Measurements from ENCODE around the gene TFPT.

Gene TFPT

DNA sequence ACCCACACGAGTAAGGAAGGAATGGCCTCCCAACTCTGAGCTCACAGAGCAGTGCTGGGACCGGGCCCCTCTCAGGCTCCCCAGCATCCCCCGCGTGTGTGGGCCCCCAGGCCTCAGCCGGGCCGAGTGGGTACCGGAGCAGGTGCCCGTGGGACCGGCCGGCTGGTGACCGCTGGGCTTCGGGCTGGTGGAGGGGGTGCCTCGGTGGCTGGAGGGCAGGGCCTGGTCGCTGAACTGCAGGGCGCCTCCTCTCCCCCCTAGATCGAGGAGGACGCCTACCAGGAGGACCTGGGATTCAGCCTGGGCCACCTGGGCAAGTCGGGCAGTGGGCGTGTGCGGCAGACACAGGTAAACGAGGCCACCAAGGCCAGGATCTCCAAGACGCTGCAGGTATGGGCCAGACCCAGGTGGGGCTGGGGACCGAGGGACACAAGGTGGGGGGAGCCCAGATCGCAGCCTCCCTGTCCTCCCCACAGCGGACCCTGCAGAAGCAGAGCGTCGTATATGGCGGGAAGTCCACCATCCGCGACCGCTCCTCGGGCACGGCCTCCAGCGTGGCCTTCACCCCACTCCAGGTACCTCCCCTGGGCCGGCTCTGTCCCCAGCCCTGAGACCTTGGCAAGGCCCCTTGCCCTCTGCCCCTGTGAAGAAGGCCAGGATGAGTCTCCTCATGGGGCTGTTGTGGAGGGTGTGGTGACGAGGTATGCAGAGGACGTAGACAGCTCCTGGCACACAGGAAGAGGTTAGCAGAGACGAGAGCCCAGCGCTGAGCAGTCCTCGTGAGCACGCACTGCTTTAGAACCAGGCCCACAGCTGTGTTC lies 13.5 kb upstream of the TFPT start:
- Histone ChIP-seq H3K27ac (ENCODE audit: low read depth, low read length, poor library complexity, severe bottlenecking) (no peak overlapping the region), H3K36me3 (ENCODE audit: insufficient read depth, low read length) (peaks cover 70% of the 10 kb centered on the region), H3K27me3 (ENCODE audit: insufficient read depth, low read length) (no peaks in the 10 kb centered on the region)

GRCh38 chr19:54128441-54128725 lies 12.9 kb upstream of the TFPT start:
- Histone ChIP-seq H3F3A (ENCODE audit: insufficient read depth, low read length) (no peaks in the 10 kb centered on the region), H3K27me3 (ENCODE audit: insufficient read depth, low read length) (no peaks in the 10 kb centered on the region), H3K9ac (ENCODE audit: low read length) (no peak overlapping the region), H3K4me2 (ENCODE audit: low read length) (no peak overlapping the region), H3K4me3 (ENCODE audit: low read depth, low read length, poor library complexity, severe bottlenecking) (no peak overlapping the region), H4K20me1 (ENCODE audit: insufficient read depth, low read length) (no peaks in the 10 kb centered on the region), H3K27ac (ENCODE audit: low read depth, low read length, poor library complexity, severe bottlenecking) (no peak overlapping the region), H3K79me2 (ENCODE audit: insufficient read depth, low read length) (no peaks in the 10 kb centered on the region), H3K9me3 (ENCODE audit: low read length) (no peaks in the 10 kb centered on the region), H3K4me1 (ENCODE audit: insufficient read depth, low read length, severe bottlenecking) (no peaks in the 10 kb centered on the region), H3K9me2 (ENCODE audit: low read depth, low read length) (no peaks in the 10 kb centered on the region), H3K36me3 (ENCODE audit: insufficient read depth, low read length) (peaks cover 76% of the 10 kb centered on the region), H2AFZ (ENCODE audit: low read length) (no peak overlapping the region)
- no peak for TF ChIP-seq EZH2 (IDR thresholded peaks at IDR 0.05; ENCODE audit: borderline replicate concordance, low read length)
- no peak for TF ChIP-seq CTCF (IDR thresholded peaks at IDR 0.05; ENCODE audit: low read length)

More for the DNA sequence above, 13.5 kb upstream of the TFPT start:
- H4K20me1 ChIP-seq (ENCODE audit: insufficient read depth, low read length) = no peaks in the 10 kb centered on the region
- no peak overlapping the region for H3K4me3 ChIP-seq (ENCODE audit: low read depth, low read length, poor library complexity, severe bottlenecking)
- no peak for TF ChIP-seq CTCF (IDR thresholded peaks at IDR 0.05; ENCODE audit: low read length)
- TF ChIP-seq EZH2 (IDR thresholded peaks at IDR 0.05; ENCODE audit: borderline replicate concordance, low read length) = no peak
- no peak overlapping the region for H2AFZ ChIP-seq (ENCODE audit: low read length)
- H3K9me2 ChIP-seq (ENCODE audit: low read depth, low read length) = no peaks in the 10 kb centered on the region
- H3K4me1 ChIP-seq (ENCODE audit: insufficient read depth, low read length, severe bottlenecking) = no peaks in the 10 kb centered on the region
- H3K4me2 ChIP-seq (ENCODE audit: low read length) = no peak overlapping the region
- H3K9ac ChIP-seq (ENCODE audit: low read length) = no peak overlapping the region
- no peaks in the 10 kb centered on the region for H3F3A ChIP-seq (ENCODE audit: insufficient read depth, low read length)
- no peaks in the 10 kb centered on the region for H3K79me2 ChIP-seq (ENCODE audit: insufficient read depth, low read length)
- no peaks in the 10 kb centered on the region for H3K9me3 ChIP-seq (ENCODE audit: low read length)

DNA sequence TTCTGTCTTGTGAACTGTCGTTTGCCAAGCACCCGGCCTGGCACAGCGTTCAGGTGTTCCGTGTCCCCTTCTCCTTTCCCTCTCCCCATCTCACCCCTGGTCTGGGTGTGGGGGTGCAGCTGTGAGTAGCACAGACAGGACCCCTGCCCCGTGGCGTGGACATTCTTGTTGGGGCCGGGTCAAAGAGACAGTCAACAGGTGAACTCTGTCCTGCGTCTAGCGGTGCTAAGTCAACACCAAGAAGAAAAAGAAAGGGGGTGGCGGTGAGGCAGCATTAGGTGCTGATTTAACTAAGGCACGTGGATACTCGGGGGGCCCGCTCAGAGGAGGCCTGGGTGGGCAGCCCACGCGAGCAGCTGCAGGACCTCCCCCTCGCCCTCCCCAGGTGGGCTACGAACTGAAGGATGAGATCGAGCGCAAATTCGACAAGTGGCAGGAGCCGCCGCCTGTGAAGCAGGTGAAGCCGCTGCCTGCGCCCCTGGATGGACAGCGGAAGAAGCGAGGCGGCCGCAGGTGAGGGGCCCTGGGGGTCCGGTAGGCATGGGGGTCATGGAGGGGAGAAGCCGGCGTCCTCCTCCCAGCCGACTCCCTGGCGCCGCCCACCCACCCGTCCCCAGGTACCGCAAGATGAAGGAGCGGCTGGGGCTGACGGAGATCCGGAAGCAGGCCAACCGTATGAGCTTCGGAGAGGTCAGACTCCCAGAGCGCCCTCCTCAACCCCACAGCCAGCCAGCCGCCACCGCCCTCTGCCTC lies 12.4 kb upstream of the TFPT start:
- no peaks in the 10 kb centered on the region for H3K27me3 ChIP-seq (ENCODE audit: insufficient read depth, low read length)
- H3K9me2 ChIP-seq (ENCODE audit: low read depth, low read length) = no peaks in the 10 kb centered on the region
- TF ChIP-seq EZH2 (IDR thresholded peaks at IDR 0.05; ENCODE audit: borderline replicate concordance, low read length) = no peak
- no peak for TF ChIP-seq CTCF (IDR thresholded peaks at IDR 0.05; ENCODE audit: low read length)
- H3F3A ChIP-seq (ENCODE audit: insufficient read depth, low read length) = no peaks in the 10 kb centered on the region
- no peaks in the 10 kb centered on the region for H4K20me1 ChIP-seq (ENCODE audit: insufficient read depth, low read length)
- peaks cover 79% of the 10 kb centered on the region for H3K36me3 ChIP-seq (ENCODE audit: insufficient read depth, low read length)
- H3K4me3 ChIP-seq (ENCODE audit: low read depth, low read length, poor library complexity, severe bottlenecking) = no peak overlapping the region
- H3K4me2 ChIP-seq (ENCODE audit: low read length) = no peak overlapping the region
- H3K79me2 ChIP-seq (ENCODE audit: insufficient read depth, low read length) = no peaks in the 10 kb centered on the region
- H3K9me3 ChIP-seq (ENCODE audit: low read length) = no peaks in the 10 kb centered on the region
- H2AFZ ChIP-seq (ENCODE audit: low read length) = no peak overlapping the region
- no peaks in the 10 kb centered on the region for H3K4me1 ChIP-seq (ENCODE audit: insufficient read depth, low read length, severe bottlenecking)
- H3K9ac ChIP-seq (ENCODE audit: low read length) = no peak overlapping the region
- H3K27ac ChIP-seq (ENCODE audit: low read depth, low read length, poor library complexity, severe bottlenecking) = no peak overlapping the region

Measured in OCI-LY1 (cell line).